Colon (tissue), 2 donors: ENCODE results near the gene FAM187B.
"Not testable (repeated sequence)": the region's sequence is repeated elsewhere in the genome, so short reads cannot be mapped to it uniquely, and the experiment has no call there.

Experiments
- FAIRE-seq: peaks from 2 replicates; lab custom pipeline; 2012; peaks lifted over from hg19 to GRCh38; lab: Jason Lieb, UNC
- donor health status: control.
- donor health status: control.

Gene FAM187B

GRCh38 chr19:35236638-35237400 is 8.3 kb upstream of the FAM187B start:
- FAIRE-seq, result no peak

DNA sequence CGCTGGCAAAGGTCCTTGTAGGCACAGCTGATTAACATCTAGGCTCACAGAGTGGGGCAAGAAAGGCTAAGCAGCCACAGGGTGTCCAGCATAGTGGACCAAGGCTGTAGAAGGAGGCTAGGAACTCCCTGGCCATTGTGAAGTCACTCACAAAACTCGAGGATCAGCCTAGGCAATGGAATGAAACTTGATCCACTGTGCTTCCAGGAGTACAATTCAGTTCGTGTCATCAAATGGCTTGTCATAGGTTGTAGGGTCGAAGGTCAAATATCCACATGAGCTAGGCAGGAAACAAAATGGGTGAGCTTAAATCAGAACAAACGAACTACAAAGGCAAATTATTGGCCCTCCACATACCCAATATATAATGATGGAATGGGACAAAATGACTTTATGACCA is 4.4 kb upstream of the FAM187B start:
- no peak for FAIRE-seq

DNA sequence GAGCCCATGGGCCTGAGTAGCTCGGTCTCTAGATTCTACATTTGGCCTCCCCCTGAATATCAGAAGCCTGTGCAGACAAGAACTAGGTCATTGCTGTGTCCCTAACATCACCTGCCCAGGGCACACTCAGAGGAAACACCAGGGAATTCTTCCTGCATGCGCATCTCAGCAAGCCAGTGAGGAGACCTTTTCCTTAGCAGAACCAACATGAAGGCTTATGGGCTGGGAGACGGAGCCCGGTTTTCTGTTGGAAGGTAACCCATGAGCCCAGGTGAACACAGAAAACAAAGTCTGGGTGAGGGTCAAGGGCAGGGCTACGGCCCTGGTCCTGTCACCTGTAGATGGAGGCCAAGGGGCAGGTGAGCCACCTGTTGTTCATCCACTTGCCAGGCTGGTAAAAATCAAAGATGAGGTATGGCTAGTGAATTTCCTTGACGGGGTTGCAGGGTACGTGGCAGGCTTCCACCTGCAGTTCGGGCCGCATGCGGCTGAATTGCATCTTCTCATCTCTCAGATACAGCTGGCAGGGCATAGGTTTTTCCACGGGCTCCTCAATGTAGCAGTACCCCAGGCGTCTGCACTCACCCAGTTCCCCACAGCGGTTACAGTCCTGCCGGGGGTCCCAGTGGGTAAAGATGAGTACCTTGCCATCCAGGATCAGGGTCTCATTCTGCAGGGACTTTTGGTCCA is 3.6 kb upstream of the FAM187B start:
- no peak for FAIRE-seq

DNA sequence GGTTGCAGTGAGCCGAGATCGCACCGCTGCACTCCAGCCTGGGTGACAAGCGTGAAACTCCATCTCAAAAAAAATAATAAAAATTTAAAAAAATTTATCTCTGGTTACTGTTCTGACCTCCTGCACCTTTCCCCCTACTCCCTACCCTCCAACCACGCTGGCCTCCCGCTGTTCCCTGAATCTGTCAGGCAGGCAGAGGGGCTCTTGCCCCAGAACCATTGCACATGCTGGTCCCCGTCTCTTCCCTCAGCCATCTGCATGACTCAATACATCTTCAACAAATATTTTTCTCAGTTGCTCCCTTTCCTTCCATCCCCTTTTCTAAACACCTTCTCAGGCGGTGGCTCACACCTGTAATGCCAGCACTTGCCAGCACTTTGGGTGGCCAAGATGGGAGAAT is 1.1 kb upstream of the FAM187B start:
- FAIRE-seq, result no peak

GRCh38 chr19:35226748-35227147 is 1.8 kb downstream of the FAM187B start:
- no peak for FAIRE-seq

DNA sequence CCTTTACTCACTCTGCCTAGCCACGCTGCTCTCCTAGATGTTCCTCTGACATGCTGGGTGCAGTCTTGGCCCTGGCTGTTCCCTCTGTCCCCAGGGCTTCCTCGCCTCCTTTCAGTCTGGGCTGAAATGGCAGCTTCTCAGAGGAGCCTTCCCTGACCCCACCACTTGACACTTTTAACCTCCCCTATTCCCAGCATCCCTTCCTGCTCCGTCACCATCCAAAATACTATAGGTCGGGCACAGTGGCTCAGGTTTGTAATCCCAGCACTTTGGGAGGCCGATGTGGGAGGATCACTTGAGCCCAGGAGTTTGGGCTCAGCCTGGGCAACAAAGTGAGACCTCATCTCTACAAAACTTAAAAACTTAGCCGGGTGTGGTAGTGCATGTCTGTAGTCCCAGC is 2.6 kb downstream of the FAM187B start:
- no peak for FAIRE-seq

GRCh38 chr19:35224681-35225571 is 3.6 kb downstream of the FAM187B start:
- no peak for FAIRE-seq

GRCh38 chr19:35223862-35224505 is 4.6 kb downstream of the FAM187B start:
- FAIRE-seq, result no peak

DNA sequence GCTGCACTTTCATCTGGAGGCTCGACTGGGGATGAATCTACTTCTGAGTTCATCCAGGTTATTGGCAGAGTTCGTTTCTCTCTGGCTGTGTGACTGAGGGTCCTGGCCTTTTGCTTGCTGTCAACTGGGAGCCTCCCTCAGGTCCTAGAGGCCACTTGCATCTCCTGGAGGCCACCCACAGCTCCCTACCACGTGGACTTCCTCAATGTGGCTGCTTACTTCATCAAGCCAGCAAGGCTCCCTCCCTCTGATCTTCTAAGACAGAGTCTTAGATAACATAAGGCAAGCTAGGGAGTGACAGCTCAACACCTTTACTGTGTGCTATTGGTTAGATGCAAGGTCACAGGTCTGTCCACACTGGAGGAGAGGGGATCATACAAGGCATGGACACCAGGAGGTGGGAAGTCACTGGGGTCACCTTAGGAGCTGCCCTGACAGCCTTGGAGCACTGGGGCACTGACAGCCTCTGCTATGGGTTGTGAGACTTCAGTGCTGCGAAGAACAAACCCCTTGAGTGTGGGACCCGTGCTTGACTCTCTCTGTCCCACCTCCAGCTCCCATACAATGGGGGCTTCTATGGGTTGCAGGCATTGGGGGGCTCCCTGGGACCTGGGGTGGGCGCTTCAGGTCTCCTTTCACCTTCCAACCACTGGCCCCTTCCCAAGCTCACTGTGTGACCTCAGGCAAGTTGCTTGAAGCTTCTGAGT is 5.3 kb downstream of the FAM187B start:
- no peak for FAIRE-seq

GRCh38 chr19:35222373-35223015 is 6.0 kb downstream of the FAM187B start:
- FAIRE-seq, result no peak

DNA sequence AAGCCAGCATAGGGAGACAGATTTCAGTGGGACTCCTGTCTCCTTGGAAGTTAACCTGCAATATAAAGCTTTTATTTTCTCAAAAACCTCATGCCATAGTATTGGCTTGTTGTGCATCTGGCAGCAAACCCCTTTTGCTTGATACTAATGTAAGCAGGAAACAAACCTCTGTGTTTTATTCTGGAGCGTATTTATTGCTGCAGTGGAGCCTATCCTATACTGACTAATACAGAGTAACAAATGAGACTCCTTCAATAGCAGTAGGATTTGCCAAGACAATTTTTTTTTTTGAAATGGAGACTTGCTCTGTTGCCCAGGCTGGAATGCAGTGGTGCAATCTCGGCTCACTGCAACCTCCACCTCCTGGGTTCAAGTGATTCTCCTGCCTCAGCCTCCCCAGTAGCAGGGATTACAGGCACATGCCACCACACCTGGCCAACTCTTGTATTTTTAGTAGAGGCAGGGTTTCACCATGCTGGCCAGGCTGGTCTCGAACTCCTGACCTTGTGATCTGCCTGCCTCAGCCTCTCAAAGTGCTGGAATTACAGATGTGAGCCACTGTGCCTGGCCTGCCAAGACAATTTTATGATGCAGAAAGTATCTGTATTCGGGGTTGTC is 7.5 kb downstream of the FAM187B start:
- not testable (repeated sequence) for FAIRE-seq

- FAIRE-seq, result no peak
These were observed 8.1 kb downstream of the FAM187B start for GRCh38 chr19:35220315-35220921.

GRCh38 chr19:35219008-35219407 is 9.5 kb downstream of the FAM187B start:
- FAIRE-seq, result no peak

- FAIRE-seq, result no peak
These were observed 10.9 kb downstream of the FAM187B start for GRCh38 chr19:35217649-35217990.

DNA sequence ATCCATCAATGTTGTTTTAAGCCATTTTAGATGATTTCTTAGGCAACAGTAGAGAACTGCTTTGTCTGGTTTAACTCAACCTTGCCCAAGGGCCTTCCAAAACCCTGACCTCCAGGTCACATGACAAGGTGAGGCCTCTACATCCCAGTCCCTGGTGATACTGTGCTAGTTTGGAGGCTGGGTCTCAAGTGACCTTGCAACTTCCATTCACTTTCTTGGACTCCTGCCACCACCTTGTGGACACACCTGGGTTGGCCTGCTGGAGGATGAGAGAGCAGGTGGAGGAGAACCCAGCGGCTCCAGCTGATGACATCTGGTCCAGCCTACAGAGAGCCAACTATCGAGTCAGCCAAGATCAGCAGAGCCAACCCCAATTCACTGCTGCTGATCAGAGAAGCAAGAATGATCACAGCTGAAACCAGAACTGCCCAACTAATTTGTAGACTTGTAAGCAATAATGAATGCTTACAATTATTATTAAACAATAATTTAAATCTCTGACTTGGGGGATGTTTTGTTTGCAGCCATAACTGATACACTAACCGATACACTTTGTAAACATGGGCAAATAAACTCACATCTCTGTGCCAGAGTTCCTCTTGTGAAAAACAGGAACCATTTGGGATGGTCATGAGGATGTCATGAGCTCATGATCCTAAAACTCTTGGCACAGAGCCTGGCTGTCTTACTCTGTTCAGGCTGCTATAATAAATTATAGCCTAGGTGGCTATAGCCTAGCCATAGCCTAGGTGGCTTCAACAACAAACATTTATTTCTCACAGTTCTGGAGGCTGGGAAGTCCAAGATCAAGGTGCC is 11.5 kb downstream of the FAM187B start:
- FAIRE-seq, result no peak

GRCh38 chr19:35216016-35216832 is 12.3 kb downstream of the FAM187B start:
- no peak for FAIRE-seq

DNA sequence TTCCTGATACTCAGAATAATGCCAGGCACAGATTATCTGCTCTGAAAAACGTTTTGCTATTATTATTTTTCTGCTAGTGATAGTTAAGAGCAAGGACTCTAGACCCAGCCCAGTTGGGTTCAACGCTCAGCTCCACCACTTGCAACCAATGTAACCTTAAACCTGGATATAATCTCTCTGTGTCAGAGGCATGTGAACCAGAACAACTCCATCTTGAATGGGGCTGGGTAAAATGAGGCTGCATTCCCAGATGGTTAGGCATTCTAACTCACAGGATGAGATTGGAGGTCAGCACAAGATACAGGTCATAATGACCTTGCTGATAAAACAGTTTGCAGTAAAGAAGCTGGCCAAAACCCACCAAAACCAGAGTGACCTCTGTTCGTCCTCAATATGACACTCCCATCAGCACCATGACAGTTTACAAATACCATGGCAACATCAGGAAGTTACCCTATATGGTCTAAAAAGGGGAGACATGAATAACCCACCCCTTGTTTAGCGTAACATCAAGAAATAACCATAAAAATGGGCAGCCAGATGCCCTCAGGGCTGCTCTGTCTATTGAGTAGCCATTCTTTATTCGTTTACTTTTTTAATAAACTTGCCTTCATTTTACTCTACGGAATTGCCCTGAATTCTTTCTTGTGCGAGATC is 13.6 kb downstream of the FAM187B start:
- no peak for FAIRE-seq
